ENCODE results near the gene CGB1. TPM values are rescaled to one million over a fixed set of nuclear protein-coding genes. Genes with fewer than 3 reads are reported as not detected.

The CGB1 gene
- total RNA-seq, 3 donors from 2014 or later: not detected

GRCh38 chr19:49014123-49014869, 22.4 kb downstream of the CGB1 start:
- Histone ChIP-seq H3K36me3 (peaks cover 4% of the 10 kb centered on the region), H3K27me3 (no peaks in the 10 kb centered on the region), H3K4me3 (no peak overlapping the region), H3K9me3 (no peaks in the 10 kb centered on the region), H3K27ac (no peak overlapping the region), H3K4me1 (peaks cover 0 to 4% of the 10 kb centered on the region in 2 donors)
- intact Hi-C loops (cut with DNase I; ENCODE audit: low total_unique reads): no loop called here
- no peak for DNase-seq (ENCODE audit: low spot score in 2 of 2)
- TF ChIP-seq POLR2A (IDR thresholded peaks at IDR 0.05) (no peak), CTCF (IDR thresholded peaks at IDR 0.05) (no peak), POLR2AphosphoS5 (IDR thresholded peaks at IDR 0.05) (no peak)

GRCh38 chr19:49011194-49011593, 25.5 kb downstream of the CGB1 start:
- H3K27me3 ChIP-seq: no peaks in the 10 kb centered on the region
- peaks cover 9% of the 10 kb centered on the region for H3K36me3 ChIP-seq
- no peaks in the 10 kb centered on the region for H3K9me3 ChIP-seq
- no peak overlapping the region for H3K27ac ChIP-seq
- TF ChIP-seq CTCF (IDR thresholded peaks at IDR 0.05) (no peak), POLR2AphosphoS5 (IDR thresholded peaks at IDR 0.05) (no peak), POLR2A (IDR thresholded peaks at IDR 0.05) (no peak)
- no peaks in the 10 kb centered on the region for H3K4me1 ChIP-seq
- H3K4me3 ChIP-seq: no peak overlapping the region
- no peak for DNase-seq (ENCODE audit: low spot score in 2 of 2)
- intact Hi-C loops (cut with DNase I; ENCODE audit: low total_unique reads): no loop called here

GRCh38 chr19:49010453-49010852, 26.2 kb downstream of the CGB1 start:
- no peaks in the 10 kb centered on the region for H3K9me3 ChIP-seq
- TF ChIP-seq POLR2AphosphoS5 (IDR thresholded peaks at IDR 0.05) (no peak), CTCF (IDR thresholded peaks at IDR 0.05) (no peak), POLR2A (IDR thresholded peaks at IDR 0.05) (no peak)
- no peaks in the 10 kb centered on the region for H3K4me1 ChIP-seq
- H3K27me3 ChIP-seq: no peaks in the 10 kb centered on the region
- H3K36me3 ChIP-seq: peaks cover 9% of the 10 kb centered on the region
- intact Hi-C loops (cut with DNase I; ENCODE audit: low total_unique reads): no loop called here
- no peak for DNase-seq (ENCODE audit: low spot score in 2 of 2)
- no peak overlapping the region for H3K27ac ChIP-seq
- no peak overlapping the region for H3K4me3 ChIP-seq

- H3K4me1 ChIP-seq: no peaks in the 10 kb centered on the region
- no peaks in the 10 kb centered on the region for H3K9me3 ChIP-seq
- H3K4me3 ChIP-seq: no peak overlapping the region
- H3K36me3 ChIP-seq: peaks cover 7% of the 10 kb centered on the region
- intact Hi-C loops (cut with DNase I; ENCODE audit: low total_unique reads): no loop called here
- no peak overlapping the region for H3K27ac ChIP-seq
- no peak for TF ChIP-seq CTCF (IDR thresholded peaks at IDR 0.05)
- no peak for TF ChIP-seq POLR2A (IDR thresholded peaks at IDR 0.05)
- TF ChIP-seq POLR2AphosphoS5 (IDR thresholded peaks at IDR 0.05): no peak
- no peaks in the 10 kb centered on the region for H3K27me3 ChIP-seq
- DNase-seq (ENCODE audit: low spot score in 2 of 2): no peak
Measured at GRCh38 chr19:49009828-49010227, 26.9 kb downstream of the CGB1 start.

- intact Hi-C loops (cut with DNase I; ENCODE audit: low total_unique reads): no loop called here
- Histone ChIP-seq H3K4me1 (no peaks in the 10 kb centered on the region), H3K9me3 (no peaks in the 10 kb centered on the region), H3K36me3 (peaks cover 5% of the 10 kb centered on the region), H3K4me3 (no peak overlapping the region), H3K27me3 (no peaks in the 10 kb centered on the region), H3K27ac (no peak overlapping the region)
- DNase-seq (ENCODE audit: low spot score in 2 of 2): no peak
- TF ChIP-seq POLR2A (IDR thresholded peaks at IDR 0.05) (no peak), CTCF (IDR thresholded peaks at IDR 0.05) (no peak), POLR2AphosphoS5 (IDR thresholded peaks at IDR 0.05) (no peak)
Measured at GRCh38 chr19:49006905-49007304, 29.8 kb downstream of the CGB1 start.

Data from breast epithelium (tissue), 4 donors.